ENCODE data around the gene THBS2. TPM values are rescaled to one million over a fixed set of nuclear protein-coding genes. Genes with fewer than 3 reads are reported as not detected.

THBS2 gene
- total RNA-seq, 1 experiment from 2014 or later, result not detected

- CTCF ChIA-PET, result no interaction called here
Observed at GRCh38 chr6:169238766-169239165, 14.9 kb downstream of the THBS2 start.

GRCh38 chr6:169237496-169238134 lies 16.0 kb downstream of the THBS2 start:
- H3K36me3 Mint-ChIP-seq (ENCODE audit: insufficient read depth, unreplicated experiment), result no peaks in the 10 kb centered on the region
- no peaks in the 10 kb centered on the region for H3K4me1 Mint-ChIP-seq (ENCODE audit: insufficient read depth, unreplicated experiment)
- no peaks in the 10 kb centered on the region for H3K27me3 Mint-ChIP-seq (ENCODE audit: insufficient read depth, unreplicated experiment)
- no peak overlapping the region for H3K27ac Mint-ChIP-seq (ENCODE audit: low read depth, unreplicated experiment)
- BruUV-seq (replicated peaks), result no TSS peak
- intact Hi-C loops (cut with micrococcal nuclease), result no loop called here
- H3K4me3 Mint-ChIP-seq (ENCODE audit: unreplicated experiment), result no peak overlapping the region
- CTCF ChIA-PET, result no interaction called here
- DNase-seq (ENCODE audit: unreplicated experiment), result no peak
- POLR2A ChIA-PET, result no interaction called here
- peaks cover 29% of the 10 kb centered on the region for H3K9me3 Mint-ChIP-seq (ENCODE audit: unreplicated experiment)
- TF ChIP-seq CTCF (IDR thresholded peaks at IDR 0.05; ENCODE audit: unreplicated experiment), result no peak

More at GRCh38 chr6:169238766-169239165, 14.9 kb downstream of the THBS2 start:
- Mint-ChIP-seq H3K36me3 (ENCODE audit: insufficient read depth, unreplicated experiment) (no peaks in the 10 kb centered on the region), H3K27me3 (ENCODE audit: insufficient read depth, unreplicated experiment) (no peaks in the 10 kb centered on the region), H3K27ac (ENCODE audit: low read depth, unreplicated experiment) (no peak overlapping the region), H3K4me1 (ENCODE audit: insufficient read depth, unreplicated experiment) (no peaks in the 10 kb centered on the region), H3K9me3 (ENCODE audit: unreplicated experiment) (peaks cover 20% of the 10 kb centered on the region), H3K4me3 (ENCODE audit: unreplicated experiment) (no peak overlapping the region)
- POLR2A ChIA-PET, result interaction anchor here (0.6 kb wide), 1 partner anchor 144 kb away, joined by 3 read pairs; no protein-coding TSS in a partner anchor
- DNase-seq (ENCODE audit: unreplicated experiment), result no peak
- TF ChIP-seq CTCF (IDR thresholded peaks at IDR 0.05; ENCODE audit: unreplicated experiment), result no peak
- intact Hi-C loops (cut with micrococcal nuclease), result no loop called here
- BruUV-seq (replicated peaks), result no TSS peak

GRCh38 chr6:169236988-169237387 lies 16.7 kb downstream of the THBS2 start:
- no peak overlapping the region for H3K4me3 Mint-ChIP-seq (ENCODE audit: unreplicated experiment)
- H3K9me3 Mint-ChIP-seq (ENCODE audit: unreplicated experiment), result peaks cover 29% of the 10 kb centered on the region
- H3K27me3 Mint-ChIP-seq (ENCODE audit: insufficient read depth, unreplicated experiment), result no peaks in the 10 kb centered on the region
- ChIA-PET CTCF (no interaction called here), POLR2A (interaction anchor here (0.6 kb wide), 1 partner anchor 13 kb away, joined by 3 read pairs; no protein-coding TSS in a partner anchor)
- no peak overlapping the region for H3K27ac Mint-ChIP-seq (ENCODE audit: low read depth, unreplicated experiment)
- H3K4me1 Mint-ChIP-seq (ENCODE audit: insufficient read depth, unreplicated experiment), result no peaks in the 10 kb centered on the region
- DNase-seq (ENCODE audit: unreplicated experiment), result no peak
- intact Hi-C loops (cut with micrococcal nuclease), result no loop called here
- BruUV-seq (replicated peaks), result no TSS peak
- no peak for TF ChIP-seq CTCF (IDR thresholded peaks at IDR 0.05; ENCODE audit: unreplicated experiment)
- H3K36me3 Mint-ChIP-seq (ENCODE audit: insufficient read depth, unreplicated experiment), result no peaks in the 10 kb centered on the region

- no TSS peak for BruUV-seq (replicated peaks)
- peaks cover 29% of the 10 kb centered on the region for H3K9me3 Mint-ChIP-seq (ENCODE audit: unreplicated experiment)
- H3K36me3 Mint-ChIP-seq (ENCODE audit: insufficient read depth, unreplicated experiment), result no peaks in the 10 kb centered on the region
- CTCF ChIA-PET, result no interaction called here
- POLR2A ChIA-PET, result interaction anchor here (0.6 kb wide), 1 partner anchor 13 kb away, joined by 3 read pairs; no protein-coding TSS in a partner anchor
- TF ChIP-seq CTCF (IDR thresholded peaks at IDR 0.05; ENCODE audit: unreplicated experiment), result no peak
- no peak for DNase-seq (ENCODE audit: unreplicated experiment)
- no peaks in the 10 kb centered on the region for H3K27me3 Mint-ChIP-seq (ENCODE audit: insufficient read depth, unreplicated experiment)
- H3K4me1 Mint-ChIP-seq (ENCODE audit: insufficient read depth, unreplicated experiment), result no peaks in the 10 kb centered on the region
- H3K27ac Mint-ChIP-seq (ENCODE audit: low read depth, unreplicated experiment), result no peak overlapping the region
- no peak overlapping the region for H3K4me3 Mint-ChIP-seq (ENCODE audit: unreplicated experiment)
- intact Hi-C loops (cut with micrococcal nuclease), result no loop called here
Observed at GRCh38 chr6:169236545-169236944, 17.1 kb downstream of the THBS2 start.
